ENCODE data around the gene IFITM10. TPM values are rescaled to one million over a fixed set of nuclear protein-coding genes. Genes with fewer than 3 reads are reported as not detected.
"Not testable (repeated sequence)": the region's sequence is repeated elsewhere in the genome, so short reads cannot be mapped to it uniquely, and the experiment has no call there.

Gene IFITM10
- polyA plus RNA-seq, 2 donors: 0.73 to 1.1 TPM

- Histone ChIP-seq H3K27me3 (ENCODE audit: control insufficient read depth in 1 of 2, insufficient read depth in 2 of 2, low read length in 2 of 2) (no peaks in the 10 kb centered on the region), H3K27ac (ENCODE audit: low read depth in 2 of 2, low read length in 1 of 2) (peak overlapping the region in 1 of 2 donors; percentile 5), H3K36me3 (ENCODE audit: control insufficient read depth in 2 of 2, insufficient read depth in 2 of 2, low read length in 1 of 2) (no peaks in the 10 kb centered on the region), H3K4me3 (ENCODE audit: low read depth in 1 of 2, low read length in 2 of 2) (no peak overlapping the region), H3K4me1 (ENCODE audit: control insufficient read depth in 2 of 2, insufficient read depth in 2 of 2, low read length in 1 of 2) (peaks cover 3 to 10% of the 10 kb centered on the region in 2 donors), H3K9me3 (ENCODE audit: control insufficient read depth in 2 of 2, insufficient read depth in 1 of 2, low read depth in 1 of 2, low read length in 1 of 2) (no peaks in the 10 kb centered on the region)
- 66 to 69% methylated on average over 6 of the region's 6 CpGs for WGBS, 2 donors
These were observed 21.3 kb upstream of the IFITM10 start for GRCh38 chr11:1771700-1772099.

DNA sequence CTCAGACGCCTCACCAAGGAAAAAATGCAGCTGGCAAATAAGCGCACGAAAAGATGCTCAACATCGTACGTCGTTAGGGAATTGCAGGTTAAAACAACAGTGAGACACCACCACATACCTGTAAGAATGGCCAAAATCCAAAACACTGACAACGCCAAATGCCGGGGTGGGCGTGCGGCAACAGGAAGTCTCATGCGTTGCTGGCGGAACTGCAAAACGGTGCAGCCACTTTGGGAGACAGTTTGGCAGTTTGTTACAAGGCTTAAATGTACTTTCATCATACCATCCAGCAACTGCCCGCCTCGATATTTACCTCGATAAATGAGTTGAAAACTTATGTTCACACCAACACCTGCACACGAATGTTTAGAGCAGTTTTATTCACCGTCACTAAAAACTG, 20.9 kb upstream of the IFITM10 start:
- no peaks in the 10 kb centered on the region for H3K27me3 ChIP-seq (ENCODE audit: control insufficient read depth in 1 of 2, insufficient read depth in 2 of 2, low read length in 2 of 2)
- H3K4me1 ChIP-seq (ENCODE audit: control insufficient read depth in 2 of 2, insufficient read depth in 2 of 2, low read length in 1 of 2): peaks cover 3 to 10% of the 10 kb centered on the region in 2 donors
- no peak overlapping the region for H3K4me3 ChIP-seq (ENCODE audit: low read depth in 1 of 2, low read length in 2 of 2)
- no peaks in the 10 kb centered on the region for H3K9me3 ChIP-seq (ENCODE audit: control insufficient read depth in 2 of 2, insufficient read depth in 1 of 2, low read depth in 1 of 2, low read length in 1 of 2)
- peak overlapping the region in 1 of 2 donors; percentile 5 for H3K27ac ChIP-seq (ENCODE audit: low read depth in 2 of 2, low read length in 1 of 2)
- 51 to 65% methylated on average over 18 of the region's 18 CpGs for WGBS, 2 donors
- H3K36me3 ChIP-seq (ENCODE audit: control insufficient read depth in 2 of 2, insufficient read depth in 2 of 2, low read length in 1 of 2): no peaks in the 10 kb centered on the region

DNA sequence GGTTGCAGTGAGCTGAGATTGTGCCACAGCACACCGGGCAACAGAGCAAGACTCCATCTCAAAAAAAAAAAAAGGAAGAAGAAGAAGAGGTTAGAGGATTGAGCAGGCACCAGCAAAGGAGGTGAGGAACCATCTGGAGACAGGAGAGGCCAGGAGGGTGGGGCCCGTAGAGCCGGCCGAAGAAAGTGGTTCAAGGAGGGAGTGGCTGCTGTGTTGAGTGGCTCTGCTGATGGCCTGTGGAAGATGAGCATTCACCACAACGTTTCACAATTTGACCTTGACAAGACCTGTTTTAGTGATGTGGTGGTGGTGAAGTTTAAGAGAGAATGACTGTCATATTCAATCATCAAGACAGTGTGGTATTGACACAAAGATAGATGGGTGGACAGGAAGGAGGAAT, 20.1 kb upstream of the IFITM10 start:
- no peaks in the 10 kb centered on the region for H3K9me3 ChIP-seq (ENCODE audit: control insufficient read depth in 2 of 2, insufficient read depth in 1 of 2, low read depth in 1 of 2, low read length in 1 of 2)
- no peaks in the 10 kb centered on the region for H3K27me3 ChIP-seq (ENCODE audit: control insufficient read depth in 1 of 2, insufficient read depth in 2 of 2, low read length in 2 of 2)
- H3K36me3 ChIP-seq (ENCODE audit: control insufficient read depth in 2 of 2, insufficient read depth in 2 of 2, low read length in 1 of 2): no peaks in the 10 kb centered on the region
- H3K4me3 ChIP-seq (ENCODE audit: low read depth in 1 of 2, low read length in 2 of 2): no peak overlapping the region
- peaks cover 3 to 10% of the 10 kb centered on the region in 2 donors for H3K4me1 ChIP-seq (ENCODE audit: control insufficient read depth in 2 of 2, insufficient read depth in 2 of 2, low read length in 1 of 2)
- no peak overlapping the region for H3K27ac ChIP-seq (ENCODE audit: low read depth in 2 of 2, low read length in 1 of 2)
- WGBS, 2 donors: 54 to 61% methylated on average over 5 of the region's 5 CpGs

- no peaks in the 10 kb centered on the region for H3K9me3 ChIP-seq (ENCODE audit: control insufficient read depth in 2 of 2, insufficient read depth in 1 of 2, low read depth in 1 of 2, low read length in 1 of 2)
- no peaks in the 10 kb centered on the region for H3K27me3 ChIP-seq (ENCODE audit: control insufficient read depth in 1 of 2, insufficient read depth in 2 of 2, low read length in 2 of 2)
- peaks cover 3 to 10% of the 10 kb centered on the region in 2 donors for H3K4me1 ChIP-seq (ENCODE audit: control insufficient read depth in 2 of 2, insufficient read depth in 2 of 2, low read length in 1 of 2)
- no peak overlapping the region for H3K4me3 ChIP-seq (ENCODE audit: low read depth in 1 of 2, low read length in 2 of 2)
- no peak overlapping the region for H3K27ac ChIP-seq (ENCODE audit: low read depth in 2 of 2, low read length in 1 of 2)
- WGBS, 2 donors: 86 to 93% methylated on average over 7 of the region's 7 CpGs
- H3K36me3 ChIP-seq (ENCODE audit: control insufficient read depth in 2 of 2, insufficient read depth in 2 of 2, low read length in 1 of 2): no peaks in the 10 kb centered on the region
These were observed 19.7 kb upstream of the IFITM10 start for GRCh38 chr11:1770061-1770460.

DNA sequence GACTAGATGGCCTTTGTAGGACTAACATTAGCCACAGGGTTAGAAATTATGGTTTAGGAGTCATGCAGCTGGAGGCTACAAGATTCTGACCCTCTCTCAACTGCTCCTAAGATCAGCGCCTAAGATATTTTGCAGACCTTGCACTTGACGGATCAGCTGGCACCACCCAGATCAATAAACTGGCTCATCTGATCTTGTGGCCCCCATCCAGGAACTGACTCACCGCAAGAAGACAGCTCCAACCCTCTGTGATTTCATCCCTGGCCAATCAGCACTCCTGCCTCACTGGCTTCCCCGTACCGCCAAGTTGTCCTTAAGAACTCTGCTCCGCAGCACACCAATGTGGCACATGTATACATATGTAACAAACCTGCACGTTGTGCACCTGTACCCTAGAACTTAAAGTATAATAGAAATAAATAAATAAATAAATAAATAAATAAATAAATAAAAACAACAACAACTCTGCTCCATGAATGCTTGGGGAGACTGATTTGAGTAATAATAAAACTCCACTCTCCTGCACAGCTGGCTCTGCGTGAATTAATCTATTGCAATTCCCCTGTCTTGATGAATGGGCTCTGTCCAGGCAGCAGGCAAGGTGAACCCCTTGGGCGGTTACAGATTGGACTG, 19.0 kb upstream of the IFITM10 start:
- H3K36me3 ChIP-seq (ENCODE audit: control insufficient read depth in 2 of 2, insufficient read depth in 2 of 2, low read length in 1 of 2); H3K27me3 ChIP-seq (ENCODE audit: control insufficient read depth in 1 of 2, insufficient read depth in 2 of 2, low read length in 2 of 2); H3K27ac ChIP-seq (ENCODE audit: low read depth in 2 of 2, low read length in 1 of 2); H3K9me3 ChIP-seq (ENCODE audit: control insufficient read depth in 2 of 2, insufficient read depth in 1 of 2, low read depth in 1 of 2, low read length in 1 of 2); H3K4me1 ChIP-seq (ENCODE audit: control insufficient read depth in 2 of 2, insufficient read depth in 2 of 2, low read length in 1 of 2); H3K4me3 ChIP-seq (ENCODE audit: low read depth in 1 of 2, low read length in 2 of 2): not testable (repeated sequence)
- 64 to 69% methylated on average over 9 of the region's 9 CpGs for WGBS, 2 donors

DNA sequence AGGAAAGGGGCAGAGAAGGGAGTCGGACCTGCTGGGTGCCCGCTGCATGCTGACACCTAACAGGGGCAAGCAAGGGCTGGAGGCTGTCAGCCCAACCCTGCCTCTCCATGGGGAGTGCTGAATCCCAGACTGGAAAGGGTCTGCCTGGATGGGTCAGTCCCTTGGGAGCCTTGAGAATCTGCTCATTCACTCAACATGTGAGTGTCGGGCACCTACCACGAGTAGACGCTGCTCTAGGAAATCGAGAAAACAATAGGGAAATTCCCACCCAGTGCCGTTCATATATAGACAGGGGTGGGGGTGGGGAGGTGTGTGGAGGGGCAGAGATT, 17.7 kb upstream of the IFITM10 start:
- Histone ChIP-seq H3K9me3 (ENCODE audit: control insufficient read depth in 2 of 2, insufficient read depth in 1 of 2, low read depth in 1 of 2, low read length in 1 of 2) (no peaks in the 10 kb centered on the region), H3K4me3 (ENCODE audit: low read depth in 1 of 2, low read length in 2 of 2) (no peak overlapping the region), H3K4me1 (ENCODE audit: control insufficient read depth in 2 of 2, insufficient read depth in 2 of 2, low read length in 1 of 2) (peaks cover 3 to 8% of the 10 kb centered on the region in 2 donors), H3K27ac (ENCODE audit: low read depth in 2 of 2, low read length in 1 of 2) (no peak overlapping the region), H3K27me3 (ENCODE audit: control insufficient read depth in 1 of 2, insufficient read depth in 2 of 2, low read length in 2 of 2) (no peaks in the 10 kb centered on the region), H3K36me3 (ENCODE audit: control insufficient read depth in 2 of 2, insufficient read depth in 2 of 2, low read length in 1 of 2) (no peaks in the 10 kb centered on the region)
- 78 to 80% methylated on average over 7 of the region's 7 CpGs for WGBS, 2 donors

- WGBS, 2 donors: 87% methylated on average over 19 of the region's 19 CpGs
- Histone ChIP-seq H3K27ac (ENCODE audit: low read depth in 2 of 2, low read length in 1 of 2) (no peak overlapping the region), H3K27me3 (ENCODE audit: control insufficient read depth in 1 of 2, insufficient read depth in 2 of 2, low read length in 2 of 2) (no peaks in the 10 kb centered on the region), H3K9me3 (ENCODE audit: control insufficient read depth in 2 of 2, insufficient read depth in 1 of 2, low read depth in 1 of 2, low read length in 1 of 2) (no peaks in the 10 kb centered on the region), H3K4me3 (ENCODE audit: low read depth in 1 of 2, low read length in 2 of 2) (no peak overlapping the region), H3K4me1 (ENCODE audit: control insufficient read depth in 2 of 2, insufficient read depth in 2 of 2, low read length in 1 of 2) (peaks cover under 1 to 11% of the 10 kb centered on the region in 2 donors), H3K36me3 (ENCODE audit: control insufficient read depth in 2 of 2, insufficient read depth in 2 of 2, low read length in 1 of 2) (no peaks in the 10 kb centered on the region)
These were observed 17.2 kb upstream of the IFITM10 start for GRCh38 chr11:1767399-1768140.

DNA sequence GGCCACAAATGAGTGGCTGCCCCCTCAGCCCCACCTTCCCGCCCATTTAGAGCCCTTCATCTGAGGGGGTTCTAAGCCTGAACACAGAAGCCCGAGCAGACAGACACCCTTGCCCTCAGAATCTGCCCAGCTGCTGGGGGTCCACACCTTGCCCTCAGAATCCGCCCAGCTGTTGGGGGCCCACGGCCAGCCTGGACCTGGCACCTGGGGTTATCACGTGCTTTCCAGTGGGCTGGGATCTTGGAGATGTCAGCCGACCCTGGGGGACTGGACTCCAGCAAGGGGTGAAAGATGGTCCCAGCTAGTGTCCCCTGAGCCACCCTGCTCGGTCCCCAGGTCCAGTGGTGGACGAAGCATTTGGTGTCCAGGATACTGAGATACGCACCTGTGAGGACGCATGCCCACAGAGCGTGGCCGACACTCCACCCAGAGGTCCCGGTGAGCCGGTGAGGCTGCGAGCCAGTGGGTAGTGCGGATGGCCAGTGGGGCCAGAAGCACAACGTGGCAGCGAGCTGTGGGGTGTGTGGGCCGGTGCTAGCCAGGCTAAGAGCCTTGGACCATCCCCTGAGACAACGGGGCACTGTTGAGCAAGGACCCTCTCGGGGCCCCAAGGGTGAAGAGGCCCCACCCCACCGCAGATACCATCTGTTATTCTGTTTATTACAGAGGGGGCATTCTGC, 16.5 kb upstream of the IFITM10 start:
- H3K4me1 ChIP-seq (ENCODE audit: control insufficient read depth in 2 of 2, insufficient read depth in 2 of 2, low read length in 1 of 2): peaks cover 4 to 10% of the 10 kb centered on the region in 2 donors
- 91 to 93% methylated on average over 22 of the region's 22 CpGs for WGBS, 2 donors
- peaks cover 0 to 1% of the 10 kb centered on the region in 2 donors for H3K36me3 ChIP-seq (ENCODE audit: control insufficient read depth in 2 of 2, insufficient read depth in 2 of 2, low read length in 1 of 2)
- H3K4me3 ChIP-seq (ENCODE audit: low read depth in 1 of 2, low read length in 2 of 2): no peak overlapping the region
- H3K9me3 ChIP-seq (ENCODE audit: control insufficient read depth in 2 of 2, insufficient read depth in 1 of 2, low read depth in 1 of 2, low read length in 1 of 2): no peaks in the 10 kb centered on the region
- no peak overlapping the region for H3K27ac ChIP-seq (ENCODE audit: low read depth in 2 of 2, low read length in 1 of 2)
- H3K27me3 ChIP-seq (ENCODE audit: control insufficient read depth in 1 of 2, insufficient read depth in 2 of 2, low read length in 2 of 2): no peaks in the 10 kb centered on the region

- WGBS, 2 donors: 89% methylated on average over 28 of the region's 28 CpGs
- no peak overlapping the region for H3K4me3 ChIP-seq (ENCODE audit: low read depth in 1 of 2, low read length in 2 of 2)
- H3K36me3 ChIP-seq (ENCODE audit: control insufficient read depth in 2 of 2, insufficient read depth in 2 of 2, low read length in 1 of 2): peaks cover 0 to 8% of the 10 kb centered on the region in 2 donors
- no peak overlapping the region for H3K27ac ChIP-seq (ENCODE audit: low read depth in 2 of 2, low read length in 1 of 2)
- no peaks in the 10 kb centered on the region for H3K27me3 ChIP-seq (ENCODE audit: control insufficient read depth in 1 of 2, insufficient read depth in 2 of 2, low read length in 2 of 2)
- no peaks in the 10 kb centered on the region for H3K9me3 ChIP-seq (ENCODE audit: control insufficient read depth in 2 of 2, insufficient read depth in 1 of 2, low read depth in 1 of 2, low read length in 1 of 2)
- peaks cover 6 to 17% of the 10 kb centered on the region in 2 donors for H3K4me1 ChIP-seq (ENCODE audit: control insufficient read depth in 2 of 2, insufficient read depth in 2 of 2, low read length in 1 of 2)
These were observed 15.7 kb upstream of the IFITM10 start for GRCh38 chr11:1765871-1766718.
